Stimulated activated naive CD8-positive, alpha-beta T cell treated with anti-CD3 and anti-CD28 coated beads, Interleukin-15, Interleukin-2, amounts not matched to agents 100 ng/mL and 50 ng/mL, for 24 hours (primary cell): ENCODE measurements around the gene OXT.
"Not testable (repeated sequence)": the region's sequence is repeated elsewhere in the genome, so short reads cannot be mapped to it uniquely, and the experiment has no call there.

Experiments
- H3K27ac Mint-ChIP-seq: one replicate; pipeline ENCODE4 v1.8.0; 2021; ENCODE audit warnings: mild to moderate bottlenecking, mixed read lengths
- H3K27me3 Mint-ChIP-seq: one replicate; pipeline ENCODE4 v1.8.0; 2021; ENCODE audit warnings: mixed read lengths
- H3K36me3 Mint-ChIP-seq: one replicate; pipeline ENCODE4 v1.8.0; 2021; ENCODE audit warnings: low read depth, mixed read lengths
- H3K4me1 Mint-ChIP-seq: one replicate; pipeline ENCODE4 v1.8.0; 2021; ENCODE audit warnings: low read depth, mixed read lengths
- H3K4me3 Mint-ChIP-seq: one replicate; pipeline ENCODE4 v1.8.0; 2021; ENCODE audit warnings: mild to moderate bottlenecking, mixed read lengths
- H3K9me3 Mint-ChIP-seq: one replicate; pipeline ENCODE4 v1.8.0; 2021; ENCODE audit warnings: mixed read lengths

The OXT gene

DNA sequence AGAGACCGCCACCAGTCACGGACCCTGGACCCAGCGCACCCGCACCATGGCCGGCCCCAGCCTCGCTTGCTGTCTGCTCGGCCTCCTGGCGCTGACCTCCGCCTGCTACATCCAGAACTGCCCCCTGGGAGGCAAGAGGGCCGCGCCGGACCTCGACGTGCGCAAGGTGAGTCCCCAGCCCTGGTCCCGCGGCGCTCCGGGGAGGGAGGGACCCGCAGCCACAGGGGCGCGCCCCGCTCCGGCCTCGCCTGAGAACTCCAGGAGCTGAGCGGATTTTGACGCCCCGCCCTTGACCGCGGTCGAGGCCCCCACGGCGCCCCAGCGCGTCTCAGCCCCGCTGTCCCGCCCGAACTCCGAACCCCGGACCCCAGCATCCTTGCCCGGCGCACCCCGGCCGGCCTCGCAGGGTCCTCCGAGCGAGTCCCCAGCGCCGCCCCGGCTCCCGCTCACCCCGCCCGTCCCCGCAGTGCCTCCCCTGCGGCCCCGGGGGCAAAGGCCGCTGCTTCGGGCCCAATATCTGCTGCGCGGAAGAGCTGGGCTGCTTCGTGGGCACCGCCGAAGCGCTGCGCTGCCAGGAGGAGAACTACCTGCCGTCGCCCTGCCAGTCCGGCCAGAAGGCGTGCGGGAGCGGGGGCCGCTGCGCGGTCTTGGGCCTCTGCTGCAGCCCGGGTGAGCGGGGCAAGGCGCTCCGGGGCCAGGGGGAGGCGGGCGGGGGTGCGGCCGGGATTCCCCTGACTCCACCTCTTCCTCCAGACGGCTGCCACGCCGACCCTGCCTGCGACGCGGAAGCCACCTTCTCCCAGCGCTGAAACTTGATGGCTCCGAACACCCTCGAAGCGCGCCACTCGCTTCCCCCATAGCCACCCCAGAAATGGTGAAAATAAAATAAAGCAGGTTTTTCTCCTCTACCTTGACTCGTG, at the start of gene OXT:
TSS of gene OXT (plus strand) at position 11 of the 920 bp plus-strand sequence. CDS start at position 47, 36 bp downstream.
- Mint-ChIP-seq H3K27ac (no peak within 1 kb of the TSS), H3K9me3 (no peaks in the 10 kb centered on the region), H3K4me3 (peak within 1 kb of the TSS; percentile 69), H3K36me3 (no peaks in the 10 kb centered on the region), H3K4me1 (peaks cover 18% of the 10 kb centered on the region), H3K27me3 (no peaks in the 10 kb centered on the region)

DNA sequence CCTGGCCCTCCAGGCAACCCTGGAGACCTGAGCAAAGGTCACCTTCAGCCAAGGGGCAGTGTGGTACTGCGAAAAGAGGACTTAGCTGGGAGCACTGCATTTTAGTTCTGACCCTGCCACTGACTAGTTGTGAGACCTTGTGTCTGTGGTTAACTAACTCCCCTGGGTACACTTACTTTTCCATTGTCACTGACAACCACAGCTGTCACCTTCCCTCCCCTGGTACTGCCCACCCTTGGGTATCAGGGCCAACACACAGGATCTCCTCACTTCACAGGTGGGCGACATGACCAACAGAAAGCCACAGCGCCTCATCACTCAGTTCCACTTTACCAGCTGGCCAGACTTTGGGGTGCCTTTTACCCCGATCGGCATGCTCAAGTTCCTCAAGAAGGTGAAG, 49.6 kb upstream of the OXT start:
- no peak overlapping the region for H3K4me3 Mint-ChIP-seq
- no peaks in the 10 kb centered on the region for H3K9me3 Mint-ChIP-seq
- H3K4me1 Mint-ChIP-seq: peaks cover 18% of the 10 kb centered on the region
- H3K36me3 Mint-ChIP-seq: peaks cover 67% of the 10 kb centered on the region
- H3K27me3 Mint-ChIP-seq: no peaks in the 10 kb centered on the region
- H3K27ac Mint-ChIP-seq: peak overlapping the region; percentile 21

DNA sequence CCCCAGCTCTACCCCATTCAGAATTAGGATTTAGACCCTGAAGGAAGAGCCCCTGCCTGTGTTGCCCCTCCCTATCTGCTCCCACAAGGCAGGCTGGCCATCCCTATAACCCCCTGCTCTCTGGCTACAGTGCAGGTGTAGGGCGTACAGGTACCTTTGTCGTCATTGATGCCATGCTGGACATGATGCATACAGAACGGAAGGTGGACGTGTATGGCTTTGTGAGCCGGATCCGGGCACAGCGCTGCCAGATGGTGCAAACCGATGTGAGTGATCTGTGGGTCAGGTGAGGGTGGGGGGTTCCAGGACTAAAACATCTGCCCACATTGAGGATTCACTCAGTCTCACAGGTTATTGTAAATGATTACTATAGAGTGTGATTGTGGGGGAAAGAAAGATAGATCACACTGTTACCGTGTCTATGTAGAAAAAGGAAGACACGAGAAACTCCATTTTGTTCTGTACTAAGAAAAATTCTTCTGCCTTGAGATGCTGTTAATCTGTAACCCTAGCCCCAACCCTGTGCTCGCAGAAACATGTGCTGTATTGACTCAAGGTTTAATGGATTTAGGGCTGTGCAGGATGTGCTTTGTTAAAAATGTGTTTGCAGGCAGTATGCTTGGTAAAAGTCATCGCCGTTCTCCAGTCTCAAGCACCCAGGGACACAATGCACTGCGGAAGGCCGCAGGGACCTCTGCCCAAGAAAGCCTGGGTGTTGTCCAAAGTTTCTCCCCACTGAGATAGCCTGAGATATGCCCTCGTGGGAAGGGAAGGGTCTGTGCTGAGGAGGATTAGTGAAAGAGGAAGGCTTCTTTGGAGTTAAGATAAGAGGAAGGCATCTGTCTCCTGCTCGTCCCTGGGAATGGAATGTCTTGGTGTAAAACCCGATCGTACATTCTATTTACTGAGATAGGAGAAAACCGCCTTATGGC, 48.6 kb upstream of the OXT start:
- not testable (repeated sequence) for H3K27me3 Mint-ChIP-seq, H3K4me3 Mint-ChIP-seq, H3K9me3 Mint-ChIP-seq, H3K27ac Mint-ChIP-seq
- peaks cover 12% of the 10 kb centered on the region for H3K4me1 Mint-ChIP-seq
- H3K36me3 Mint-ChIP-seq: peaks cover 66% of the 10 kb centered on the region

DNA sequence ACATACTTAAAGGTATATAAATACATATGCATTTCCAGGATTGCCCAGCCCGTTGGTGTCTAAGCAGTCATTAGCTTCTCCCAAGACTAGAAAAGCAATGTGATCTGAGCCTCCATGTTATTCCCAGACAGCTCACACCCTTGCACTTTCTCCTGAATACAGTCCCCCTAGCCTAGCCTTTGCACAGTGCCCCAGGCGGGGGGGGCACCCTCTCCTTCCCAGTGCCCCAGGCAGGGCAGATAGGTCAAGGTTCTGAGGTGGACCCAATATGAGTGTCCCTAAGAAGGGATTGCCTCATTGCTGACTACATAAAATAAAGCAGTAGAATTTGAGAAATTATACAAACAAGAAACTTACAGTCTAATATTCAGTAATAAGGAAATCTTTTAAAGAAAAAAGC, 43.4 kb upstream of the OXT start:
- Mint-ChIP-seq H3K27me3 (no peaks in the 10 kb centered on the region), H3K4me1 (no peaks in the 10 kb centered on the region), H3K27ac (no peak overlapping the region), H3K4me3 (no peak overlapping the region), H3K36me3 (peaks cover 57% of the 10 kb centered on the region), H3K9me3 (no peaks in the 10 kb centered on the region)

DNA sequence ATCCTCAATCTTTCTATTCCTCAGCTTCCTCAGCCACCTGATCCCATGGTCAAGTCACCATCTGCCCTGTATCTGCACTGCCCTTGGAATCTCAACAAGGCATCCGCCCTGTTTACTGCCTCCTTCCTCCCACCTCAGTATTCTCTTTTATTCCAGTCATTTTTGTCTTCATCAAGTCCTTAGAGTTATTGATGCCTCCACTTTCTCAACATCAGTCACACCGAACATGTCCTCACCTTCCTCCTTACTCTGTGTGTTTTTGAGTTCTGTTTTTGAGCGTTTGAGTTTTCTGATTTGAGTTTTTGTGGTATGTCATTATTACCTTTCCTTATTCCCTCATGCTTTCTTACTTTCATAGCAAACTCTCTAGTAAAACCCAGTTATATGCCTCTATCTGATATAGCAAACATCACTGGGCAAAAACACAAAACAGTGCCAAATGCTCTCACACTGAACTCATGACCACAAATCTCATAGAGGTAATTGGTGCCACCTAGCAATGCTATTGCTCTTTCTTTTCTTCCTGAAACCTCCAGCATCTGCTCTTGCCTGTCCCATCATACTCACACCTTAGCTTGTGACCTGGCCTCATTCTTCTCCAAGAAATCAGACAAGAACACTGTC, 39.8 kb upstream of the OXT start:
- H3K4me3 Mint-ChIP-seq: no peak overlapping the region
- H3K27me3 Mint-ChIP-seq: no peaks in the 10 kb centered on the region
- no peaks in the 10 kb centered on the region for H3K4me1 Mint-ChIP-seq
- no peaks in the 10 kb centered on the region for H3K9me3 Mint-ChIP-seq
- H3K27ac Mint-ChIP-seq: no peak overlapping the region
- H3K36me3 Mint-ChIP-seq: peaks cover 46% of the 10 kb centered on the region

DNA sequence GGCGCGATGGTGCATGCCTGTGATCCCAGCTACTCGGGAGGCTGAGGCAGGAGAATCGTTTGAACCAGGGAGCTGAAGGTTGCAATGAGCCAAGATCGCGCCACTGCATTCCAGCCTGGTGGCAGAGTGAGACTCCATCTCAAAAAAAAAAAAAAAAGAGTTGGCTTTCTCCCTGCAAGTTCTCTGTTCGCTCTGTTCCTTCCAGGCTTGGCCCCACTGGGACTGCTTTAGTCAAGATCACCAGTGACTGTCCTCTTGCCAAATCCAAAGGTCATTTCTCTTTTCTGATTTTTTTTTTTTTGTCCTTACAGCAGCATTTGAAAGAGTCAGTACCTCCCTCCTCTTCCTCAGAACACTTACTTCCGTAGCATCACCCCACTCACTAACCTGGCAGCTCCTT, 38.8 kb upstream of the OXT start:
- Mint-ChIP-seq H3K4me1 (no peaks in the 10 kb centered on the region), H3K27me3 (no peaks in the 10 kb centered on the region), H3K36me3 (peaks cover 38% of the 10 kb centered on the region), H3K4me3 (no peak overlapping the region), H3K9me3 (no peaks in the 10 kb centered on the region), H3K27ac (no peak overlapping the region)

DNA sequence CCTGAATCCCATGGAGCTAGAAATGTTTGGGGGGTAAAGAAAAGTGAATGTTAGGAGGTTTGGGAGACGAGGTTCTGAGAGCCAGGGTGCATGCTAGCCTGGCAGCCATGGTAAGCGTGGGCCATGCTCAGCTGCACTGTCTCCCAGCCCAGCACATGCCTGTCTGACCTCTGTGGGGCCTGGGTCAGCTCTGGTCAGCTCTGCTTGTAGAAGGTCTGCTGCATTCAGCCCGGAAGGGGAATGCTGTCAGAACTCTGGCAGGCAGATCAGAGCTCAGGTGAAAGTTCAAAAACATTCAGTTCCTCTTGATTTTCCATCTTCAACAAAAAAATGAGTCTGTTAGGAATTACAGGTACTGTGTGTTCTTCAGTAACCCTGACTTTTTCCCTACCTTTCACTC, 33.8 kb upstream of the OXT start:
- no peaks in the 10 kb centered on the region for H3K9me3 Mint-ChIP-seq
- H3K4me1 Mint-ChIP-seq: no peaks in the 10 kb centered on the region
- no peaks in the 10 kb centered on the region for H3K27me3 Mint-ChIP-seq
- peaks cover 21% of the 10 kb centered on the region for H3K36me3 Mint-ChIP-seq
- no peak overlapping the region for H3K27ac Mint-ChIP-seq
- H3K4me3 Mint-ChIP-seq: no peak overlapping the region

DNA sequence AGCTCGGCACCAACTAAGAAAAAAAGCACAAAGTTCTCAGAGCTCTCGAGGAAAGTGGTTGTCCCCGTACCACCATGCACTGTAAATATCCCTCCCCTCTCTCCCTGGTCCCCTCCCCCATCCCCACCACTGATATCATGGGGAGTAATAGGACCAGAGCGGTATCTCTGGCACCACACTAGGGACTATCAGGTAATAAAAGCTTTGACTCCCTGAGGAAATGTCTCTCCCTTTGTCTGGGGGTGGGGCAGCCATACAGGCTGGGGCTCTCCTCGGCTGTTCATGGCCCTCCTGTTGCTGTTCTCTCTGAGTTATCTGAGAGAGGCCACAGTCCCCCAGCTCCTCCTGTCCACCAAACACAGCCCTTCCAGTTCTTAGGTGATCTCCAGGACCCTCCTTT, 33.0 kb upstream of the OXT start:
- Mint-ChIP-seq H3K27me3 (no peaks in the 10 kb centered on the region), H3K27ac (peak overlapping the region; percentile 47), H3K4me3 (no peak overlapping the region), H3K4me1 (no peaks in the 10 kb centered on the region), H3K9me3 (no peaks in the 10 kb centered on the region), H3K36me3 (peaks cover 21% of the 10 kb centered on the region)

DNA sequence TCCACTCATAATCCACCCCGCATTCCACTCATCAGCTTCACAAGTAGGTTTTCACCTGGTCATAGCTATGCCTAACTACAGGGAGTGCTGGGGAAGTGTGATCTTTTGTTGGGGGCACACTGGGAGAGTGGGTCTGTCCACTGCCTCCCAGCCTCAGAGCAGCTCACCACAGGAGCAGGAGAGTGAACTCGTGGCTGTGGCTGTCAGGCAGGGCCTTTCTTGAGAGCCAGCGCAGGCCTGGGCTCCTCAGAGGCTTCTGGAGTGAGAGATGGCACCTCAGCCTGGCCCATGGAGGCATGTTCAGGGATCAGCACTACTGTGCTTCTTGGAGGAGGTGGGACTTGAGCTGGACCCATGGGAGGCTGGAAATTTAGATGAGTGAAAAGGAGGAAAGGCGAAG, 32.0 kb upstream of the OXT start:
- no peaks in the 10 kb centered on the region for H3K27me3 Mint-ChIP-seq
- peak overlapping the region; percentile 69 for H3K27ac Mint-ChIP-seq
- no peaks in the 10 kb centered on the region for H3K9me3 Mint-ChIP-seq
- H3K36me3 Mint-ChIP-seq: peaks cover 21% of the 10 kb centered on the region
- no peak overlapping the region for H3K4me3 Mint-ChIP-seq
- no peaks in the 10 kb centered on the region for H3K4me1 Mint-ChIP-seq

DNA sequence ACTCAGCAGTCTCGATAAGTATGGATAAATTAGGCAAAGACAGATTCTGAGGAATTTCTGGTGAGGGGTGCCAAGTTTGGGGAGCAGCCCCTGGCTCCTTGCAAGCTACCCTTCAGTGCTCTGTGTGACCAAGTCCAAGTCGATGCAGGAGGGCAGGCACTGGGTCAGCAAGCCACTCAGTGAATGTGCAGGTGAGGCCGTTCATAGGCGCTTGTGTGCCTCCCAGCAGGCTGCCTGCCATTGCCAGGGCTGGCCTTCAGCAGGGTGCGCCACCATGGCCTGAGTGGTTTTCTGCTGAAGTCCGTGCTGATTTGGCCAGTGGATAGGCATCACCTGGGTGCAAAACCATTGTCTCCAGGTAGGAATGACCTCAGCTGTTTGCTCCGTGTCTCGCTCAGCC, 31.3 kb upstream of the OXT start:
- Mint-ChIP-seq H3K36me3 (peaks cover 17% of the 10 kb centered on the region), H3K27me3 (no peaks in the 10 kb centered on the region), H3K27ac (no peak overlapping the region), H3K4me3 (no peak overlapping the region), H3K9me3 (no peaks in the 10 kb centered on the region), H3K4me1 (peaks cover 4% of the 10 kb centered on the region)

DNA sequence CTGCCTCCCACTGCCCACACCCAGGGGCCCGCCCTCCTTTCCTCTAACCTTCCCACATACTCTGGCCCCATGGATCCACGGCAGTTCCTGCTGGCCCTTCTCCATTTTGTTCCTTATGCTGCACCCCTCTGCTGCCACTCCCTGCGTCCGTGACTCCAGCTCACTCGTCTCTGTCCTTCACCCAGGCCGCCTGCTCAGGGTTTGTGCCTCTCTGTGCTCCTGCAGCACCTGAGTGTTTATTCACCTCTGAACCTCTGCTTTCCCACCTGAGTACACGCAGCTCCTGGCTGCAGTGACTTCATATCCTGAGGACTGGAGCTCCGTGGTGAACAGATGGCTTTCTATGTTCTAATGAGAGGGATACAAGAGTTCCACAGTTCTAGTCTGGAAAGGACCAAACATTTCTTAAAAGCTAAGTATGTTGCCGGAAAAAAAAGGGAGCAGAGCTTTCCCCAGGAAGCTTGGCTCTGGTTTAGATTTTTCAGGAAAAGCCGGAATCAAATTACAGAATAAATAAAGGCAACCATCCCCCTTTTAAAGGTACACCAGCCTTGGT, 29.5 kb upstream of the OXT start:
- H3K36me3 Mint-ChIP-seq: peaks cover 5% of the 10 kb centered on the region
- H3K4me1 Mint-ChIP-seq: peaks cover 12% of the 10 kb centered on the region
- H3K9me3 Mint-ChIP-seq: no peaks in the 10 kb centered on the region
- no peak overlapping the region for H3K4me3 Mint-ChIP-seq
- no peaks in the 10 kb centered on the region for H3K27me3 Mint-ChIP-seq
- peak overlapping the region; percentile 28 for H3K27ac Mint-ChIP-seq

DNA sequence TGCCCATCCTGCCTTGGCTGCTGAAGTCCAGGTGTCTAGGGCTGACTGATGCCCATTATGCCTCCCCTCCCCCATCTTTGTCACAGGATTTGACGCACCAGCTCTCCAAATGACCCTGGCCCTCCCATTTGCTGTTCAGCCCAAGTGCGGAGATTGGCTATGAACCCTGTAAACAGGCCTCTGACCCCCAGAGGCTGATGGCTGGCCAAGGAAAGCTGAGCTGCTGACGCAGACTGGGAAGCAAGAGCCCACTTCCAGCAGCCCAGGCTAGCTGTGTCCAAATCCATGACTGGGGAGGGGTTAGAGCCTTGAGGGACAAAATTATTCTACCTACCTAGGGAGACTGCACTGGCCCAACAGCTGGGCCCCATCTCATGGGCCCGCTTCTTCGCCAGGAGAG, 28.8 kb upstream of the OXT start:
- Mint-ChIP-seq H3K36me3 (peaks cover 6% of the 10 kb centered on the region), H3K4me1 (peaks cover 18% of the 10 kb centered on the region), H3K4me3 (no peak overlapping the region), H3K27ac (no peak overlapping the region), H3K9me3 (no peaks in the 10 kb centered on the region), H3K27me3 (no peaks in the 10 kb centered on the region)

DNA sequence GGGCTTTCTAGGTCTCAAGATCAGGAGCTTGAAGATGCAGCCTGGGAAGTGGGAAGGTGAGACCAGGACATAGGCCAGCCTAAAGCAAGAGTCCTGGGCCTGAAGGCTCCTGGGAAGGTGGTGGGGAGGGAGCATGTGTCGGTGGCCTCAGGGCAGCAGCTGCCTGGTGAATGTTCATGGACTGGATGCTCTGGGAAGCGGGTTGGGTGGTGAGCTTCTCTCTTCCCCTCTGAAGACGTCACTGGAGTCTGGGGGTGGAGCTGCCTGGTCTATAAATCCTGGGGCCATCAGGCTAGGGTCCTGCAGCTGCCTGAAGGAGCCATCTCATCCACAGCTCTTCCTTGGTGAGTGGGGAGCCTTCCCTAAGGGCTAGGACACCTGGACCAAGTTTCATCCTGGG, 28.1 kb upstream of the OXT start, which contains the start of gene GNRH2:
TSS of gene GNRH2 (plus strand) at position 301 of the 400 bp plus-strand sequence. CDS start 793 bp downstream, outside the sequence.
- Mint-ChIP-seq H3K36me3 (peaks cover 11% of the 10 kb centered on the region), H3K4me1 (peaks cover 19% of the 10 kb centered on the region), H3K27me3 (no peaks in the 10 kb centered on the region), H3K9me3 (no peaks in the 10 kb centered on the region), H3K4me3 (no peak within 1 kb of the TSS), H3K27ac (no peak within 1 kb of the TSS)

DNA sequence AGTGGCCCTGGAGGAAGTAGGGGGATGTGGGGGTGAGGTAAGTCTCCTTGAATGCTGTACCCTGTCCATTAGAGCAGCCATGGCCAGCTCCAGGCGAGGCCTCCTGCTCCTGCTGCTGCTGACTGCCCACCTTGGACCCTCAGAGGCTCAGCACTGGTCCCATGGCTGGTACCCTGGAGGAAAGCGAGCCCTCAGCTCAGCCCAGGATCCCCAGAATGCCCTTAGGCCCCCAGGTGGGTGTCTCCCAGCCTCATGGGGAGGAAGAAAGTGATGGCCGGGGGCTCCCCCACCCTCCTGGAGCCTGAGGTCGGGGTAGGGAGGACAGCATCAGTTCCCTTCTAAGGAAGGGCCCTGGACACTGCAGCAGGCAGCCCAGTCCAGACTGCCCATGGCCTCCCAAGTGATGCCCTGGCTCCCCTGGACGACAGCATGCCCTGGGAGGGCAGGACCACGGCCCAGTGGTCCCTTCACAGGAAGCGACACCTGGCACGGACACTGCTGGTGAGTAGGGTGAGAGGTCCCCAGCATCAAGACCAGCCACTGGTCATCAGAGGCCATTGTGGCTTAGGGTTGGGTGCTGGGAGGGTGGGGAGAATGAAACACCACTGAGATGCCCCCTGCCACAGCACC, 27.0 kb upstream of the OXT start:
- no peak overlapping the region for H3K27ac Mint-ChIP-seq
- no peaks in the 10 kb centered on the region for H3K27me3 Mint-ChIP-seq
- no peaks in the 10 kb centered on the region for H3K9me3 Mint-ChIP-seq
- H3K36me3 Mint-ChIP-seq: peaks cover 18% of the 10 kb centered on the region
- peak overlapping the region; percentile 97 for H3K4me3 Mint-ChIP-seq
- peaks cover 19% of the 10 kb centered on the region for H3K4me1 Mint-ChIP-seq
